ENCODE data around the gene MYH15. TPM values are rescaled to one million over a fixed set of nuclear protein-coding genes. Genes with fewer than 3 reads are reported as not detected.

MYH15 gene
- total RNA-seq, 1 experiment from 2014 or later, result 0.09 TPM

- H3K27me3 Mint-ChIP-seq (ENCODE audit: low read depth), result no peaks in the 10 kb centered on the region
- H3K9me3 Mint-ChIP-seq, result no peaks in the 10 kb centered on the region
- H3K27ac Mint-ChIP-seq, result no peak overlapping the region
- H3K36me3 Mint-ChIP-seq, result no peaks in the 10 kb centered on the region
- no peak overlapping the region for H3K4me3 Mint-ChIP-seq
- no peak for DNase-seq (ENCODE audit: low spot score)
- CTCF ChIA-PET, result no interaction called here
- H3K4me1 Mint-ChIP-seq, result peaks cover 24% of the 10 kb centered on the region
- no peak for ATAC-seq
- POLR2A ChIA-PET, result no interaction called here
- TF ChIP-seq STAT6 (CRISPR knock-in tag; conservative IDR thresholded peaks at IDR 0.05; ENCODE audit: low read depth), result no peak
- TF ChIP-seq MXD4 (CRISPR knock-in tag; IDR thresholded peaks at IDR 0.05; ENCODE audit: borderline replicate concordance), result no peak
- no peak for TF ChIP-seq ARID4B (CRISPR knock-in tag; IDR thresholded peaks at IDR 0.05; ENCODE audit: borderline replicate concordance)
- TF ChIP-seq AFF4 (CRISPR knock-in tag; IDR thresholded peaks at IDR 0.05; ENCODE audit: borderline replicate concordance), result no peak
- no peak for TF ChIP-seq ZNF425 (CRISPR knock-in tag; conservative IDR thresholded peaks at IDR 0.05)
- no peak for TF ChIP-seq ZNF416 (CRISPR knock-in tag; IDR thresholded peaks at IDR 0.05)
- TF ChIP-seq ZNF281 (CRISPR knock-in tag; IDR thresholded peaks at IDR 0.05), result no peak
- TF ChIP-seq TCF7 (CRISPR knock-in tag; IDR thresholded peaks at IDR 0.05; ENCODE audit: low read depth), result no peak
- TF ChIP-seq EMX1 (CRISPR knock-in tag; IDR thresholded peaks at IDR 0.05), result no peak
- TF ChIP-seq TEAD1 (CRISPR knock-in tag; IDR thresholded peaks at IDR 0.05), result no peak
- no peak for TF ChIP-seq PRRX2 (CRISPR knock-in tag; IDR thresholded peaks at IDR 0.05)
- TF ChIP-seq SOX15 (CRISPR knock-in tag; IDR thresholded peaks at IDR 0.05), result no peak
- TF ChIP-seq SP1 (CRISPR knock-in tag; conservative IDR thresholded peaks at IDR 0.05), result no peak
- TF ChIP-seq E2F4 (CRISPR knock-in tag; IDR thresholded peaks at IDR 0.05; ENCODE audit: borderline replicate concordance, low read depth), result no peak
- TF ChIP-seq ZMAT4 (CRISPR knock-in tag; IDR thresholded peaks at IDR 0.05), result no peak
- TF ChIP-seq USF1 (CRISPR knock-in tag; IDR thresholded peaks at IDR 0.05), result no peak
- no peak for TF ChIP-seq RORB (CRISPR knock-in tag; IDR thresholded peaks at IDR 0.05)
These were observed 117.1 kb downstream of the MYH15 start for GRCh38 chr3:108393128-108393900.
